ENCODE data around the gene ZSCAN23.

The ZSCAN23 gene

GRCh38 chr6:28429781-28430180, 13.5 kb downstream of the ZSCAN23 start:
- Histone ChIP-seq H3K4me3 (replicated peaks; ENCODE audit: insufficient read depth, low read length) (no peak overlapping the region), H3K27ac (replicated peaks) (no peak overlapping the region), H3K27me3 (ENCODE audit: insufficient read depth, poor library complexity, severe bottlenecking) (no peaks in the 10 kb centered on the region)
- DNase-seq (ENCODE audit: low read depth in 1 of 2, low spot score in 1 of 2): no peak
- TF ChIP-seq CTCF (IDR thresholded peaks at IDR 0.05; ENCODE audit: insufficient read depth, low read length): no peak
- TF ChIP-seq POLR2AphosphoS5 (IDR thresholded peaks at IDR 0.05; ENCODE audit: low read depth): no peak
- TF ChIP-seq GABPA (IDR thresholded peaks at IDR 0.05; ENCODE audit: low read depth): no peak
- TF ChIP-seq, protein P1, sequence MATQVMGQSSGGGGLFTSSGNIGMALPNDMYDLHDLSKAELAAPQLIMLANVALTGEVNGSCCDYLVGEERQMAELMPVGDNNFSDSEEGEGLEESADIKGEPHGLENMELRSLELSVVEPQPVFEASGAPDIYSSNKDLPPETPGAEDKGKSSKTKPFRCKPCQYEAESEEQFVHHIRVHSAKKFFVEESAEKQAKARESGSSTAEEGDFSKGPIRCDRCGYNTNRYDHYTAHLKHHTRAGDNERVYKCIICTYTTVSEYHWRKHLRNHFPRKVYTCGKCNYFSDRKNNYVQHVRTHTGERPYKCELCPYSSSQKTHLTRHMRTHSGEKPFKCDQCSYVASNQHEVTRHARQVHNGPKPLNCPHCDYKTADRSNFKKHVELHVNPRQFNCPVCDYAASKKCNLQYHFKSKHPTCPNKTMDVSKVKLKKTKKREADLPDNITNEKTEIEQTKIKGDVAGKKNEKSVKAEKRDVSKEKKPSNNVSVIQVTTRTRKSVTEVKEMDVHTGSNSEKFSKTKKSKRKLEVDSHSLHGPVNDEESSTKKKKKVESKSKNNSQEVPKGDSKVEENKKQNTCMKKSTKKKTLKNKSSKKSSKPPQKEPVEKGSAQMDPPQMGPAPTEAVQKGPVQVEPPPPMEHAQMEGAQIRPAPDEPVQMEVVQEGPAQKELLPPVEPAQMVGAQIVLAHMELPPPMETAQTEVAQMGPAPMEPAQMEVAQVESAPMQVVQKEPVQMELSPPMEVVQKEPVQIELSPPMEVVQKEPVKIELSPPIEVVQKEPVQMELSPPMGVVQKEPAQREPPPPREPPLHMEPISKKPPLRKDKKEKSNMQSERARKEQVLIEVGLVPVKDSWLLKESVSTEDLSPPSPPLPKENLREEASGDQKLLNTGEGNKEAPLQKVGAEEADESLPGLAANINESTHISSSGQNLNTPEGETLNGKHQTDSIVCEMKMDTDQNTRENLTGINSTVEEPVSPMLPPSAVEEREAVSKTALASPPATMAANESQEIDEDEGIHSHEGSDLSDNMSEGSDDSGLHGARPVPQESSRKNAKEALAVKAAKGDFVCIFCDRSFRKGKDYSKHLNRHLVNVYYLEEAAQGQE (IDR thresholded peaks at IDR 0.05; ENCODE audit: insufficient replicate concordance, low read depth): no peak
- no peak for TF ChIP-seq SPI1 (IDR thresholded peaks at IDR 0.05; ENCODE audit: borderline replicate concordance, low read depth)

GRCh38 chr6:28425944-28426541, 17.2 kb downstream of the ZSCAN23 start:
- TF ChIP-seq GABPA (IDR thresholded peaks at IDR 0.05; ENCODE audit: low read depth): no peak
- TF ChIP-seq CTCF (IDR thresholded peaks at IDR 0.05; ENCODE audit: insufficient read depth, low read length): no peak
- no peak for TF ChIP-seq POLR2AphosphoS5 (IDR thresholded peaks at IDR 0.05; ENCODE audit: low read depth)
- no peak for TF ChIP-seq SPI1 (IDR thresholded peaks at IDR 0.05; ENCODE audit: borderline replicate concordance, low read depth)
- TF ChIP-seq, protein P1 (IDR thresholded peaks at IDR 0.05; ENCODE audit: insufficient replicate concordance, low read depth): no peak
- Histone ChIP-seq H3K4me3 (replicated peaks; ENCODE audit: insufficient read depth, low read length) (no peak overlapping the region), H3K27ac (replicated peaks) (peak overlapping the region; percentile 22), H3K27me3 (ENCODE audit: insufficient read depth, poor library complexity, severe bottlenecking) (no peaks in the 10 kb centered on the region)
- peak in 1 of 2 experiments; percentile 12 for DNase-seq (ENCODE audit: low read depth in 1 of 2, low spot score in 1 of 2)

- no peak for DNase-seq (ENCODE audit: low read depth in 1 of 2, low spot score in 1 of 2)
- no peak overlapping the region for H3K4me3 ChIP-seq (replicated peaks; ENCODE audit: insufficient read depth, low read length)
- no peaks in the 10 kb centered on the region for H3K27me3 ChIP-seq (ENCODE audit: insufficient read depth, poor library complexity, severe bottlenecking)
- no peak for TF ChIP-seq POLR2AphosphoS5 (IDR thresholded peaks at IDR 0.05; ENCODE audit: low read depth)
- no peak for TF ChIP-seq SPI1 (IDR thresholded peaks at IDR 0.05; ENCODE audit: borderline replicate concordance, low read depth)
- TF ChIP-seq, protein P1 (IDR thresholded peaks at IDR 0.05; ENCODE audit: insufficient replicate concordance, low read depth): no peak
- no peak for TF ChIP-seq GABPA (IDR thresholded peaks at IDR 0.05; ENCODE audit: low read depth)
- TF ChIP-seq CTCF (IDR thresholded peaks at IDR 0.05; ENCODE audit: insufficient read depth, low read length): no peak
- no peak overlapping the region for H3K27ac ChIP-seq (replicated peaks)
Measured at GRCh38 chr6:28424163-28424562, 19.1 kb downstream of the ZSCAN23 start.

Measured in HL-60 (cell line).